Inflammatory macrophage treated with lipopolysaccharide for 4 hours (primary cell): ENCODE results near the gene TOR2A.

ENCODE experiments used
- DNase-seq: peaks from one replicate; pipeline ENCODE4 v3.0.0-alpha.2; 2020

The TOR2A gene

DNA sequence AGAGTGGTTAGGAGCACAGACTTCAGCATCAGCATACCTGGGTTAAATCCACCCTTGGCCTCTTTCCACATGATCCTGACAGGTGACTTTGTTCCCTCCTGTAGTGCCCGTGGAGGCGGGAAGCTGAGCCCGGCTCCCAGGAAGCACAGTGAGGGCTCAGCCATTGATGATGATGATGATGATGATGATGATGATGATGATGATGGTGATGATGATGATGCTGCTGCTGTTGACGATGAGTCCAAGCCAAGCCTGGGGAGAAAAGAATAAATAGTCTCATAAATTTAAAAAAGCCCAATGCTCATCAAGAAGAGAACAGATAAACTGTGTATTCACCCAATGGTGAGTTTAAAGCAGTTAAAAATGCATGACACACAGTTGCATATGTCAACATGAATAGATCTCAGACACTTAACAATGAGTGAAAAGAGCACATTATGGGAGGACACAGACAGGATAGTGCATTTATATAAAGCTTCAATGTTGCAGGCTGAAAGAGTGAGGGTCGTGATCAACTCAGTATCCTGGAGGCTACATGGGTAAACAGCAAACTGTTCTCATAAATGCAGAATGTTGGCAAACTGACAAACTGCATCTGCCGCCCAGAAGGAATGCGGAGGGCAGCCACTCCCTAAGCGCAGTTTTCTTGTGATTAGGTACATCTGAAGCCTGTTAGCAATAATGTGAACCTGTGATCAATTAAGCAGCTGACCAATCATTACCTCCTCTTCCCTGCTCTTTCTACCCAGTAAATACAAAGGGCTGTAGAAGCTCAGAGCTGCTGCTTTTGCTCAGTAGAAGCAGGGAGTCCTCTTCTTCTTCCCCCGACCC, 40.0 kb downstream of the TOR2A start:
- no peak for DNase-seq

DNA sequence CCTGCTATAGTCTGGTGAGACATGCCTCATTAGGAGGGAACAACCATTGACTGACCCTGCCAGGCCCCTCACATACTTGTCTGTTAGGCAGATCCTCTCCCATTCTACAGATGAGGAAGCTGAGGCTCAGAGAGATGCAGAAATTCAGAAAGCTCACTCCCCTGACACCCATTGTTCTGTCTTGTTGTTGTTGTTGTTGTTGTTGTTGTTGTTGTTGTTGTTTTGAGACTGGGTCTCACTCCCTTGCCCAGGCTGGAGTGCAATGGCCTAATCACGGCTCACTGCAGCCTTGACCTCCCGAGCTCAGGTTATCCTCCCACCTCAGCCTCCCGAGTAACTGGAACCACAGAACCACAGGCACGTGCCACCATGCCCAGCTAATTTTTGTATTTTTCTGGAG, 41.4 kb downstream of the TOR2A start:
- DNase-seq, result no peak

DNA sequence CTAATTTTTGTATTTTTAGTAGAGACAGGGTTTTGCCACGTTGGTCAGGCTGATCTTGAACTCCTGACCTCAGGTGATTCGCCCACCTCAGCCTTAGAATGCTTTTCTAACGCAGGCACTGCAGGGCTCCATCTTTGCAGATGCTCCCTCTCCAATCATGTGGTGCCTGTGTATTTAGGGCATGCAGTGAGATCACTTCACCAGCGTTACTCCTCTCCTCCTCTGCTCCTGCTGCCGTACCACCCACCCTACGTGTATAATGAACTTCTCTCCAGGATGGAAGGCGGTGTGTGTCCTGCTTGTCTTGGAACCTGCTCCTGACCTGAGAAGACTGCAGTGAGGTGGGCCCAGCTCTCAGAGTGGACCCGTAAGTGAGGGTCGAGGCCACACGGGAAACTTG, 42.0 kb downstream of the TOR2A start:
- DNase-seq, result no peak

DNA sequence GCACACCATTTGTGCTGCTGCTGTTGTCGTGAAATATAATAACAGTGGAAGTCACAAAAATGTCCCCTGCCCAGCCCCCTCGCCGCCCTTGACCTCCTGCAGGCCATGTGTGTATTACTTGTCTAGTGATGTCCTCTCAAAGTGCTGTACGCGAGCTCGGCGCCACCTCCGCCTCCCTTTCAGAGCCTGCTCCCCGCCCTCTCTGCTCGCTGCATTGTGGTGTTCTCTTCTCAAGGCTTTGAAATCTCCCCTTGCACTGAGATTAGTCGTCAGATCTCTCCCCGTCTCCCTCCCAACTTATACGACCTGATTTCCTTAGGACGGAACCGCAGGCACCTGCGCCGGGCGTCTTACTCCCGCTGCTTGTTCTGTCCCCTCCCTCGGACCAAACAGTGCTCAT, 43.0 kb downstream of the TOR2A start:
- no peak for DNase-seq

DNA sequence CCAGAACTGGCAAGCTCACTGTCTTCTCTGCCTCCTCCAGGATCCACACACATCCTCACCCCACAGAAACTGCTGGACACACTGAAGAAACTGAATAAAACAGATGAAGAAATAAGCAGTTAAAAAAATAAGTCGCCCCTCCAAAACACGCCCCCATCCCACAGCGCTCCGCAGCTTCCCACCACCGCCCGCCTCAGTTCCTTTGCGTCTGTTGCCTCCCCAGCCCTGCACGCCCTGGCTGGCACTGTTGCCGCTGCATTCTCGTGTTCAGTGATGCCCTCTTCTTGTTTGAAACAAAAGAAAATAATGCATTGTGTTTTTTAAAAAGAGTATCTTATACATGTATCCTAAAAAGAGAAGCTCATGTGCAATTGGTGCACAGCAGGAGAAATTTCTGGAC, 44.4 kb downstream of the TOR2A start:
- DNase-seq, result no peak

DNA sequence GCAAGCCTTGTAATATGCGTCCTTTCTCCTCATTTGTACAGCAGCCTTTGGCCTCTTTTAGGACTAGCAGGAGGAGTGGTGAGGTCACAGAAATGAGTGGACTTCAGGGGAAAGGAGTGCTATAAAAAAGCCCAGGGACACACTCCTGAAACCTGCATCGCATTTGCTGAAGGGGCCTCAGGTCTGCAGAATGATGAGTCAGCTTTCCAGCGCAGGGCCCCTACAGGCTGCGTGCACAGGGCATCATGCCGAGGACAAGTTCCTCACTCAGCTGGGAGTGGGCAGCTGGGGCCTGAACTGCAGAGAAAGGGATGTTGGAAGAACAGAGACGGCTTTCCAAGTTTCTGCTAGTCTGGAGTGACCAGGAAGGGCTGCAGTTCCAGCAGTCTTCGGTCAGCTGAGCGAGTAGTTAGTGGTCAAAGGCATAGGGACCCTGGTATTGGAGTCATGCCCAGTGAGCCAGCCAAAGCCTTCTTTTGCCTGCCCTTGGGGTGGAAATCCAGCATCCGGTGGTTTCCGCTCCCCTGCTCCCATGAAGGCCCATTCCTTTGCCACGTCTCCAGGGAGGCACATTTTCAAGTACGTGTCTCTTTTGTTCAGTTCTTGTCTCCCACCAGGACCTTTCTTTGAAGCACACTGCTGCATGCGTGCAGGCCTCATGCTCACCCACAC, 45.6 kb downstream of the TOR2A start:
- no peak for DNase-seq

DNA sequence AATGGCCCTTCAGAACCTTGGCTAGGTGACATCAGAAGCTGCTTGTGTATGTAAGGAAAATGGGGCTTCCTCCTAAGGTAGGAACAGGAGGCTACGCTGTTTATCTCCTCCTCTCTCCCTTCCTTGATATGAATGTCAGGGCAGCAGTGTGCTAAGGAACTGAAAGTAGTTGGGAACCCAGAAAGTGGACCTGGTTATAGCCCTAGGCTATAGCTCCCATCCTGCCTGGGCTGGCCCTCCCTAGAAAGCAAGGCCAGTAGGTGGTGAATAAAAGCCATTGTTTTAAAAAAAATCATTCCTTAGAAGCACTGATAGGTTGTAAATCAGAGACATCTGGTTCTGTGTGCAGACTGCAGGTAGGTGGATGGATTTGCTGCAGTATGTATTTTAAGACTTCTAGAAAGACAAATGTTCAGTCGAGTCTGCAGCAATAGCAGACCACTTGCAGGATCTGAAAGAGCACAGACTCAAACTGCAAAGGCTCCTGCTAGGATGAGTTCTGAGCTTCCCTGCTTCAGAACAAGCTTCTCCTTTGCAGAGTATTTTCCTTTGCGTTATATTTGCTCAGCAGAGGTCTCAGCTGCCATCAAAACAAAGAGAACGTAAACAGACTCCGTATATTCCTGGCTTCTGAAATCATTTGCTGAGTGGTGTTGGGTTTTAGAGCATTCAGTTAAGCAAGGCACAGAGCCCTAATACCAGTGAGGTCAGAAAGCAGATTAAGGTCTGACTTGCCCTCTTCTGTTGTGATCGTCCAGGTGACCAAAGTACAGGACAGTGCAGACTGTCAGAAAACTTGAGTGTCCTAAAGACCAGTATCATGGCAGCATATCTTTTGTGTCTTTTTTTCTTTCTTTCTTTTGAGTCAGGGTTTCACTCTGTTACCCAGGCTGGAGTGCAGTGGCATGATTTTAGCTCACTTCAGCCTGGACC, 48.4 kb downstream of the TOR2A start:
- no peak for DNase-seq

DNA sequence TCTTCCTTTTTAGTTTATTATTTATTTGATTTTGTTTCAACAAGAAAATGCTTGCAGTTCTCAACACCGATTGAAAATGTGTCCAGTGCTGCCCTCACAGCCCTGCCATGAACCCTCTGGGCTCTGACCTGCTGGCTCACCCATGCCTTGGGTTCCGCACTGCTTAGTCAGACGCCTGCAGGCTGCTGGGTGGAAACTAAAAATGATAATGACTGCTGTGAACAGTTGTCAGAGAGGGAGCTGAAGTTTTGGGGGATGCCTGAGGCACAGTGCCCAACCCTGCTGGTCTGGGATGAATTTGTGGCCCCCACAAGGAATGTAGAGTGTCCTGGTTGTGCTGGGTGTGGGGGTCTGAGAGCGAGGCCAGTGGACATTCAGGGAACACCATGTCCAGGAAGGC, 50.5 kb downstream of the TOR2A start:
- DNase-seq, result no peak

DNA sequence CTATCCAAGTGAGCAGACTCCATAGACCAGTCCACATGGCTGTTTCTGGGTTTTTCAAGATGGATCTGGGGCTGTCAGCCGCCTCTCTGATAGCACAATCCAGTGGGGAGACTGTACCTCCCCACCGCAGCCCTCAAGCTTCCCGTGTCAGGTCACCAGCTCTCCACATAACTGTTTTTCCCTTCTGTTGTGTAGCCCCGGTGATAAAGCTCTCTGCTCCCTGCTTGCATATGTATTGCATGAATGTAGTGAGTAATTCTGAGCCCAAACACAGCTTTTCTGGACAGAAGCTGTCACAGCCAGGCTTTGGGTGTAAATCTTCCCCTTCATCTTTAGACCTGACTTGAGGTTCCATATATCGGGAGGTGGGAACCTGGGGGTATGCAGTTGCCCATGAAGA, 51.4 kb downstream of the TOR2A start:
- DNase-seq, result no peak

DNA sequence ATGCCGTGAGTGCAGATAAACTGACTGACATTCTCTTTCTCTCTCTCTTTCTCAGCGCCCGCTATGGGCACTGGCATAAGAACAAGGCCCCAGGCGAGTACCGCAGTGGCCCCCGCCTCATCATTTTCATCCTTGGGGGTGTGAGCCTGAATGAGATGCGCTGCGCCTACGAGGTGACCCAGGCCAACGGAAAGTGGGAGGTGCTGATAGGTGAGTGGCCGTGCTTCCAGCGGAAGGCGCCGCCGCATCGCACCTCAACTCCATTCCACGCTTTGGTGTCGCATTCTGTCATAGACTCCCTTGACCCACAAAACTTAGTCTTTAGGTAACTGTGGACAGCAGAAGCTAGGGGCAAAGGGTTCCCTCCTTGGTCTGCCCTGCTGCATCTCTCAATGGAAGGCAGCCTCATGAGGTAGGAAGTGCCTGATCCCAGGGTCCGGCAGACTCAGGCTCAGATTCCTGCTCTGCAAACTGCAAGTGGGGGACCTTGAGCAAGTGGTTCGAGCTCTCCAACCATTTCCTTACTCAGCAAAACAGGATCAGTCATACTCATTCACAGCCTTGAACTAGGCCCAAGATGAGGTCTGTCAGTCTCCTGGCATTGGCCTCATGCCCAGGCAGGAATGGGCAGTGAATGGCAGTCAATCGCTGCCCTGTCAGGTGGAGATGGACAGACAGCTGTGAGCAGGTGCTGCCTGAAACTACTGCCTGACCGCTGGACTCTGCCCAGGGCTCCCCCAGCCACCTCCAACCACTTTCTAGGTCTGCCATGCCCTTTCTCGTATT, 52.5 kb downstream of the TOR2A start:
- no peak for DNase-seq
